ENCODE results near the gene NDE1.
"Not testable (repeated sequence)": the region's sequence is repeated elsewhere in the genome, so short reads cannot be mapped to it uniquely, and the experiment has no call there.

The NDE1 gene

DNA sequence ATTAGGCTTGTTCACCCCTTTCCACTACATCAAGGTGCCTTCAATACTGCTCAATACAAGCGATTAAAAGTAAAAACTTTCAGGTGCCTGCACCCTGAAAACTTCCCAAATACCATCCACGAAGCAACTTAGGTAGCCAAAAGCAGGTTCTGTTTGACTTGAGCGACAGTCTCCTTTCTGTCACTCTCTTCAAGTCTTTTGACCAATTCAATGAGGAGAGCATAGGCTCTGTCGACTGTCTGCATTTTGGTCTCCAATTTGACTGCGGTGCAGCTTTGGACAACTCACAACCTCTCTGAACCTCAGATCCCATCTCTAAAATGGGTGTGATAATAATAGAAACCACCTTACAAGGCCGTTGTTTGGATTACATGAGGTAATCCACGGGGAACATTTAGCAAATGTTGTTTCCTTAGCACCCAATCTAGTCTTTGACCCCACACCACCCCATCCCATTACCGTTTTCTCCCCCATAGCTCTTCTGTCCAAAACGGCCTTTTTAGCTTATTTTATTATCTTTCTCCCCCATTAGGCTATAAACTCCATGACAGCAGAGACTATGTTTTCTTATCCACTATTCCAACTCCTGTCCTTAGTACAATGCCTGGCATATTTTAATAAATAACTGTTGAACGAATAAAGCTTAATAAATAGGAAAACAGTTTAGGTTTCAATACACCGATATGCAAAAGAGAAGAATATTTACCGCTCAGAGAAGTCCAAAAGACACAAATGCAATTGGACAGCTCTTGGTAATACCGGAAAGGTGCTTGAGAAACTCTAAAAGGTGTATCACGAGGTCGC, 8.1 kb upstream of the NDE1 start:
- Mint-ChIP-seq H3K4me3 (peak overlapping the region; percentile 88), H3K27ac (peak overlapping the region; percentile 98), H3K4me1 (peaks cover 66% of the 10 kb centered on the region), H3K27me3 (peaks cover 4% of the 10 kb centered on the region), H3K36me3 (peaks cover 34% of the 10 kb centered on the region), H3K9me3 (no peaks in the 10 kb centered on the region)
- DNase-seq: no peak
- CTCF ChIA-PET: interaction anchor here (0.6 to 2.2 kb wide), 7 partner anchors 9 to 216 kb away, joined by 3 to 14 read pairs (median 3); no protein-coding TSS in a partner anchor

DNA sequence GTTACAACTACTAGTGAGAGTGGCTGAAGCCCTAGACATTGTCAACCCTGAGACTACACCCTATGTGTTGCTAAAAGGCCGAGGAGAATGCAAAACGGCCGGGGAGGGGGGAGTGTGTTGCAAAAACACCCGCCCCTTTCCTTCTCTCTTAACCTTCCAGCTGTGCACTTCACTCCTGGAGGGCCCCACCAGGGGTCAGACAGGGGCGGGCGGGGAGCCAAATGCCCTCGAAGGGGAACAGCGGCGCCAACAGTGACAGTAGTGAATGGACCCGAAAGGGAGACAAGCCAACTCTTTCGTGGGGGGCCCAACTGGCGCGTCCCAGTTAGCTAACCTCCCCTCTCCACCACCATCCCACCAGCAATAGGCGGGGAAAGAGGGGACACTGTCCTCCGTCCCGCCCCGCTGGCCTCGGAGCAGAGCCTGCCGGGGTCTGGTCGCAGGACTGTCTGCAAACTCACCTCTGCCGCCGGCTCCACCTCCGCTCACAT, 7.4 kb upstream of the NDE1 start:
- Mint-ChIP-seq H3K36me3 (peaks cover 28% of the 10 kb centered on the region), H3K27ac (peak overlapping the region; percentile 98), H3K27me3 (peaks cover 8% of the 10 kb centered on the region), H3K4me1 (peaks cover 63% of the 10 kb centered on the region), H3K9me3 (no peaks in the 10 kb centered on the region), H3K4me3 (peak overlapping the region; percentile 88)
- CTCF ChIA-PET: interaction anchor here (0.6 to 2.2 kb wide), 7 partner anchors 9 to 216 kb away, joined by 3 to 14 read pairs (median 3); no protein-coding TSS in a partner anchor
- DNase-seq: peak; percentile 91

DNA sequence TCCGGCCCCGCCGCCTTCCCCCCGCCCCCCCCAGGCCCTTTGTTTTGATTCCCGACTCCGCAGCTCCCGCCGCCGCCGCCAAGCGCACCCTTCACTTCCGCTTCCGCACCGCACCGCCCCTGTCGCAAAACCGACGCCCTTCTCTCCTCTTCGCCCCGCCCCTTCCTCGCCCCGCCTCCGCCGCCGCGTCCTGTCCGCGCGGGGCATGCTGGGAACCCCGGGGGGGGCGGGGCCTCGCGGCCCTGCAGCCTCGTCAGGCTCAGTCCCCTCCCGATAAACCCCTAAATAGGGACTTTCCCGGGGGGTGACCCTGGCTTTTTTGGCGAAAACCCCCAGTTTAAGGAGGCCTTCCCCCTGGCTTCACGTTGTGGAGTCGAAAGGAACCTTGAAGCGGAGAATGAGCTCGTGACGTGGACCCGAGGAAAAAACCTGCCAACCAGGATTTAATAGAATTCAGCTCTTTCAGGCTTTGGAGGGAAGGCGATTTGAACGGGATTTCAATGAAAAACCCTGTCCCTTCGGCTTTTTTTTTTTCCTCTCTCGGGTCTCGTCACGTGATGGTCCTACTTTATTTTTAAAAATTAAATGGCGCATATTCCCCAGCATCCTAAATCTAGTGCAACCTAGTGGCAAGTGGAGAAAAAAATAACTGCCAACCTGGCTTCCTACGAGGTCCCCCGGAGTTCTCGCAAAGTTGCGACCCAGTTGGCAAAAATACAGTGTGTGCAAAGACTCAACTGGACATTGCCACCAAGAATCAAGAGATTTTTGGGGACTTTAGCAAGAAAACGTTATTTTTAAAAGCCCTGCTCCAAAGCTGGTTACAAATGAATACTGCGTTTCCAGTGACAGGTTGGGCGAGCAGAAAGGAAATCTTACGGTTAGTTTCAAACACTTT, 6.7 kb upstream of the NDE1 start, which contains the start of gene MARF1:
Gene MARF1 (minus strand): TSS at position 107 of the 898 bp plus-strand sequence. CDS start 3,921 bp downstream, outside the sequence.
- peaks cover 60% of the 10 kb centered on the region for H3K4me1 Mint-ChIP-seq
- H3K36me3 Mint-ChIP-seq: peaks cover 24% of the 10 kb centered on the region
- CTCF ChIA-PET: interaction anchor here (0.7 to 2.2 kb wide), 7 partner anchors 8 to 217 kb away, joined by 3 to 14 read pairs (median 4); no protein-coding TSS in a partner anchor
- peak within 1 kb of the TSS; percentile 98 for H3K27ac Mint-ChIP-seq
- H3K4me3 Mint-ChIP-seq: peak within 1 kb of the TSS; percentile 88
- peak; percentile 99 for DNase-seq
- no peaks in the 10 kb centered on the region for H3K9me3 Mint-ChIP-seq
- H3K27me3 Mint-ChIP-seq: peaks cover 10% of the 10 kb centered on the region

DNA sequence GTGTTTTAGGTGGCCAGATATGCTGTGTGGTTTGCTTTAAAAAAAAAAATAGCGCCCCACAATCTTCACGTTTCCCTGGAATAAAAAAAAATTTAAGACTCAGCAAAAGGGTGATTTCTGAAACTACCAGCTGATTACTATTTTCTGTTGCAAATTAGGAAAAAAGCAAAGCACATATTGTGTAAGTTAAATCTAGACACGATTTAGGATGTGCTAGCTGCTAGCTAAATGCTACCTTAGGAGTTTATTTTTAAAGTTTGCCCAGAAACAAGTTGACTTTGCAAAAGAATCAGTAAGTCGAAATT, 6.1 kb upstream of the NDE1 start:
- H3K4me1 Mint-ChIP-seq: peaks cover 54% of the 10 kb centered on the region
- DNase-seq: no peak
- H3K27me3 Mint-ChIP-seq: peaks cover 10% of the 10 kb centered on the region
- no peaks in the 10 kb centered on the region for H3K9me3 Mint-ChIP-seq
- H3K27ac Mint-ChIP-seq: peak overlapping the region; percentile 98
- CTCF ChIA-PET: interaction anchor here (0.7 to 1.5 kb wide), 4 partner anchors 9 to 28 kb away, joined by 3 to 6 read pairs (median 4); no protein-coding TSS in a partner anchor
- H3K4me3 Mint-ChIP-seq: peak overlapping the region; percentile 88
- peaks cover 18% of the 10 kb centered on the region for H3K36me3 Mint-ChIP-seq

DNA sequence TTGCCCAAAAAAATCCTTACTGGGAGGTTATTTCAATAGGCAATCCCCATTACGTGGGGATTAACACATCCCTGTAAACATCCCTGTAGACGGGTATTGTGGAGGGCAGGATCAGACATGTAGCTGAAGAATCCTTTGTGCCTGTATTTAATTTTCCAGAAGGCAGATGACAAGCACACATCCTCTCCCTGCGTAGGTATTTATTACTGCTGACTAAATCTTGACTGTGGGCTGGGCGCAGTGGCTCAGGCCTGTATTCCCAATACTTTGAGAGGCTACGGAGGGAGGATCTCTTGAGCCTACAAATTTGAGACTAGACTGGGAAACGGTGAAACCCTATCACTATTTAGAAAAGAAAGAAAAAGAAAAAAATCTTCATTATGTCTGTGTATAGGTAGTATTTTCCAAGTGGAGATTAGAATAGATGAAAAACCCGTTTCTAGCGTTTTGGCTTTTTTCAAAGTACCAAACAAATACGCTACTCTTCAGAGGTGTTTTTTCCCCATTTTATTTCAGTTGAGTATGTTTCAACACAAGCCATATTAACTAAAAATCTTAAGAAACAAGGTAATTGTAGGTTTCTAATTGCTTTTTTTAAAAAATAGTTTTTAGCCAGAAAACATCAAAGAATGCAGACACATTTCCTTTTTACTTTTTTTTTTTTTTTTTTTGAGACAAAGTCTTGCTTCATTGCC, 5.6 kb upstream of the NDE1 start:
- Mint-ChIP-seq H3K27ac (peak overlapping the region; percentile 98), H3K4me1 (peaks cover 51% of the 10 kb centered on the region), H3K9me3 (no peaks in the 10 kb centered on the region), H3K36me3 (peaks cover 15% of the 10 kb centered on the region), H3K27me3 (peaks cover 10% of the 10 kb centered on the region), H3K4me3 (peak overlapping the region; percentile 88)
- CTCF ChIA-PET: interaction anchor here (0.7 to 1.5 kb wide), 4 partner anchors 9 to 28 kb away, joined by 3 to 6 read pairs (median 4); no protein-coding TSS in a partner anchor
- DNase-seq: no peak

DNA sequence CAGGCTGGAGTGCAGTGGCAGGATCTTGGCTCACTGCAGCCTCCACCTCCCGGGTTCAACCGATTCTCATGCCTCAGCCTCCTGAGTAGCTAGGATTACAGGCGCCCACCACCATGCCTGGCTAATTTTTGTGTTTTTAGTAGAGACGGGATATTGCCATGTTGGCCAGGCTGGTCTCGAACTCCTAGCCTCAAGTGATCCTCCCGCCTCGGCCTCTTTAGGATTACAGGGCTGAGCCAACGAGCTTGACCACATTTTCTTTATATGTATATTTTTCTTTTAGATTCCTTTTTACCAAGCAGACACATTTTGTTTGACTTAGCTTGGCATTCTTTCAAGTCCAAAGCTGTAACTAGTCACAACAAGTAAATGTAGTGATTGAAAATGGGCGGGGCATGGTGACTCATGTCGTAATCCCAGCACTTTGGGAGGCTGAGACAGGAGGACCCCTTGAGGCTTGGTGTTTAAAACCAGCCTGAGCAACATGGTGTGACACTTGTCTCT, 5.0 kb upstream of the NDE1 start:
- Mint-ChIP-seq H3K27me3 (peaks cover 10% of the 10 kb centered on the region), H3K27ac (peak overlapping the region; percentile 73), H3K4me1 (peaks cover 50% of the 10 kb centered on the region), H3K36me3 (peaks cover 12% of the 10 kb centered on the region)
- H3K9me3 Mint-ChIP-seq, H3K4me3 Mint-ChIP-seq, DNase-seq, CTCF ChIA-PET: not testable (repeated sequence)

DNA sequence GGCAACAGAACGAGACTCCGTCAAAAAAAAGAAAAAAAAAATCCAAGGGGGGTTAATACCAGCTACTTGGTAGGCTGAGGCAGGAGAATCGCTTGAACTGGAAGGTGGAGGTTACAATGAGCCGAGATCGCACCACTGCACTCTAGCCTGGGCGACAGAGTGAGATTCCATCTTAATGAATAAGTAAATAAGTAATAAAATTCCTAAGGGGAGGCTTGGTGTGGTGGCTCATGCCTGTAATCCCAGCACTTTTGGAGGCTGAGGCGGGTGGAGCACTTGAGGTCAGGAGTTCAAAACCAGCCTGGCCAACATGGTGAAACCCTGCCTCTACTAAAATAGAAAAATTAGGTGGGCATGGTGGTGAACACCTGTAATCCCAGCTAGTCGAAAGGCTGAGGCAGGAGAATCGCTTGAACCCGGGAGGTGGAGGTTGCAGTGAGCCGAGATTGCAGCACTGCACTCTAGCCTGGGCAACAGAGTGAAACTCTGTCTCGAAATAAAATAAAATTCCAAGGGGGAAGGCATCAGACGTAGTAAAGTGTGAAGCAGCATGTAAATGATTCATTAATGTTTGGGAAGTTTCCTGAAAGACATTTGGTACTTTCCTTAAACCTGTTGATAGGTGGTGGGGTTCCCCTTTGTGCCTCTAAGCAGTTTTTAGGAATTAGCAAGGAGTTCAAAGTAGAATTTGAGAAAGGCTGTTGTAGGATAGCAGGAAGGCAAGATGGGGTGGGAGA, 3.3 kb upstream of the NDE1 start:
- DNase-seq, H3K4me3 Mint-ChIP-seq, H3K36me3 Mint-ChIP-seq, CTCF ChIA-PET, H3K27ac Mint-ChIP-seq, H3K9me3 Mint-ChIP-seq: not testable (repeated sequence)
- H3K4me1 Mint-ChIP-seq: peaks cover 44% of the 10 kb centered on the region
- peaks cover 10% of the 10 kb centered on the region for H3K27me3 Mint-ChIP-seq

DNA sequence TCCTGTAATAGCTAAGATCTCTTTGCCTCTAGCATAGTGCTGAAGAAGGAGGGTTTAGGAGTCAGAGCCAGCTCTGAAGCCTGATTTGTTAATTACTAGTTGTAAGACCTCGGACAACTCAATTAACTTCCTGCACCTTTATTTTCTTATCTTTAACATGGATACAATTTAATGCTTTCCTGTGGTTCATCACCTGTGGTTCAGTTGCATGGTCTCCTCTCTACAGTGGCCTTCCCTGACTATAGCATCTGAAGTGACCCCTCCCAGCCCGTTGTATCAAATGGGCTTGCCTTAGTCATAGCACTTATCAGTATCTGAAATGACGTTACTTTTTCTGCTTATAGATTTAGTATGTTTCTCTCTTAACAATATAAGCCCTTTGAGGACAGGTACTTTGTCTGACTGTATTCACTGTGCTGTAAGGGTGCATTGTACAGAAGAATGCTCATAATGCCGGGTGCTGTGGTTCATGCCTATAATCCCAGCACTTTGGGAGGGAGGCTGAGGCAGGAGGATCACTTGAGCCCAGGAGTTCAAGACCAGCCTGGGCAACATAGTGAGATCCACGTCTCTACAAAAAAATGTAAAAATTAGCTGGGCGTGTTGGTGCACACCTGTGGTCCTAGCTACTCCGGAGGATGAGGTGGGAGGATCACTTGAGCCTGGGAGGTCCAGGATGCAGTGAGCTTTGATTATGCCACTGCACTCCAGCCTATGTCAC, 2.6 kb upstream of the NDE1 start:
- Mint-ChIP-seq H3K4me3 (no peak overlapping the region), H3K27ac (peak overlapping the region; percentile 42), H3K9me3 (no peaks in the 10 kb centered on the region), H3K36me3 (peaks cover 7% of the 10 kb centered on the region), H3K27me3 (peaks cover 10% of the 10 kb centered on the region), H3K4me1 (peaks cover 44% of the 10 kb centered on the region)
- CTCF ChIA-PET: interaction anchor here (0.5 kb wide), 1 partner anchor 38 kb away, joined by 3 read pairs; no protein-coding TSS in a partner anchor
- DNase-seq: no peak

DNA sequence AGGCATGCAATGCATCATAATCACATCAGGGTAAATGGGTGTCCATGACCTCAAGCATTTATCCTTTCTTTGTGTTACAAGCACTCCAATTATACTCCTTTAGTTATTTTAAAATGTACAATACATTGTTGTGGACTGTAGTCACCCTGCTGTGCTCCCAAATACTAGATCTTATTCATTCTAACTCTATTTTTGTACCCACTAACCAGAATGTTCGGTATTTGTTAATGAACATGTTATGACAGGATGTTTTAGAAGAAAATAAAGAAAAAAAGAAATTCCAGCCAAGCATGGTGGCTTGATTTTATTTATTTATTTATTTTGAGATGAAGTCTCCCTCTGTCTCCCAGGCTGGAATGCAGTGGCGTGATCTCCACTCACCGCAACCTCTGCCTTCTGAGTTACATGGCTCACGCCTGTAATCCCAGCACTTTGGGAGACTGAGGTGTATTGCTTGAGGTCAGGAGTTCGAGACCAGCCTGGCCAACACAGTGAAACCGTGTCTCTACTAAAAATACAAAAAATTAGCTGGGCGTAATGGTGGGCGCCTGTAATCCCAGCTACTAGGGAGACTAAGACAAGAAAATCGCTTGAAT, 1.8 kb upstream of the NDE1 start:
- peaks cover 10% of the 10 kb centered on the region for H3K27me3 Mint-ChIP-seq

DNA sequence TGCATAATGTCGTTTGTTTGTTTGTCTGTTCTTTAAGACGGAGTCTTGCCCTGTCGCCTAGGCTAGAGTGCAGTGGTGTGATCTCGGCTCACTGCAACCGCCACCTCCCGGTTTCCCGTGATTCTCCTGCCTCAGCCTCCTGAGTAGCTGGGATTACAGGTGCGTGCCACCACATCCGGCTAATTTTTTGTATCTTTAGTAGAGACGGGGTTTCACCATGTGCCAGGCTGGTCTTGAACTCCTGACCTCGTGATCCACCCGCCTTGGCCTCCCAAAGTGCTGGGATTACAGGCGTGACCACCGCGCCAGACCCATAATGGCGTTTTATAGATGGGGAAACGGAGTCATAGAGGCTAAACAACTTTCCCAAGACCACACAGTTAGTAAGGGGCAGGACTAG, 734 bp upstream of the NDE1 start:
- CTCF ChIA-PET, H3K9me3 Mint-ChIP-seq, DNase-seq: not testable (repeated sequence)
- H3K4me3 Mint-ChIP-seq: peak overlapping the region; percentile 94
- H3K36me3 Mint-ChIP-seq: peaks cover 23% of the 10 kb centered on the region
- H3K4me1 Mint-ChIP-seq: peaks cover 53% of the 10 kb centered on the region
- H3K27ac Mint-ChIP-seq: peak overlapping the region; percentile 88
- H3K27me3 Mint-ChIP-seq: peaks cover 10% of the 10 kb centered on the region

More for the DNA sequence above, 1.8 kb upstream of the NDE1 start:
- Mint-ChIP-seq H3K4me3 (no peak overlapping the region), H3K9me3 (no peaks in the 10 kb centered on the region), H3K4me1 (peaks cover 51% of the 10 kb centered on the region), H3K36me3 (peaks cover 14% of the 10 kb centered on the region), H3K27ac (no peak overlapping the region)
- CTCF ChIA-PET: no interaction called here
- DNase-seq: no peak

DNA sequence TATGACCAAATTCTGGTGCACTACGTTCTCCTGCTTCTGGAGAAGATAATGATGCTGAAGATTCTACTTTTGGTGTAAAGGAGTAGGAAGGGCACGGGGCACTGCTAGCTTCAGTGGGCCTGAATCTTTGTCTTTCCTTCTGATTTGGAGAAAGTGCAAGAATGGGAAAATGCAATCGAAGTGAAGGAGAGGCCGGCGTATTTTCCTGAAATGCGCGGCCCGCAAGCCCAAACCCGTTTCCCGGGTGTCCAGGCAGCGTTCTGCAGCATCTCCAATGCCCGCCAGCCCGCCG, 372 bp upstream of the NDE1 start:
- Mint-ChIP-seq H3K4me1 (peaks cover 49% of the 10 kb centered on the region), H3K27me3 (peaks cover 10% of the 10 kb centered on the region), H3K27ac (peak overlapping the region; percentile 88), H3K9me3 (no peaks in the 10 kb centered on the region), H3K36me3 (peaks cover 25% of the 10 kb centered on the region), H3K4me3 (peak overlapping the region; percentile 94)
- CTCF ChIA-PET: no interaction called here
- DNase-seq: no peak

DNA sequence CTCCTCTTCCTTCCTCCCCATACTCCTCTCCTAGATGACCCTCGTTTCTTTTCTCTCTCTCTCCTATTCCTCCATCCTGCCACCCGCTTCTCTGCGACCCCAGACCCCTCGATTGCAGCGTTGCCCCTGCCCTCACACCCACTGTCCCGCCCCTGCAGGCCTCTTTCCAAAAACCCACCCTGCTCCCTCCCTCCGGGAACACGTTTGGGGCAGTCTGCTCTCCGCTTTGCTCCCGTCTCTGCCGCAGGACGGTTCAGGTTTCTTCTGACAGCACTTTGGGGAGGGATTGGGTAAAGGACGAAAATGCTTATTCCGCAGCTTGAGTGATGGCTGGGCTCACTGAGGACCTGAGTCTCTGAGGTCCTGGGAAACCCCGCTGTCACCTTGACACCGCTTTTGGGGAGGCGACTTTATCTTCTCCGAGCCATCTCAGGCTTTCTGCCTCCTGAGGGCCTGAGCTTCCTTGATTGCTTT, 690 bp downstream of the NDE1 start:
- Mint-ChIP-seq H3K4me3 (peak overlapping the region; percentile 94), H3K4me1 (peaks cover 45% of the 10 kb centered on the region), H3K27me3 (peaks cover 10% of the 10 kb centered on the region), H3K36me3 (peaks cover 30% of the 10 kb centered on the region), H3K9me3 (no peaks in the 10 kb centered on the region), H3K27ac (peak overlapping the region; percentile 96)
- CTCF ChIA-PET: no interaction called here
- DNase-seq: peak; percentile 62
